ENCODE measurements around the gene KLHDC10. TPM values are rescaled to one million over a fixed set of nuclear protein-coding genes. Genes with fewer than 3 reads are reported as not detected.

KLHDC10 gene
- total and polyA plus RNA-seq, 2 experiments from 2014 or later = 5.5 to 14.7 TPM

GRCh38 chr7:130099331-130099730 is 29.0 kb downstream of the KLHDC10 start:
- Mint-ChIP-seq H3K36me3 (ENCODE audit: low read depth) (no peaks in the 10 kb centered on the region), H3K4me3 (no peak overlapping the region), H3K27me3 (ENCODE audit: insufficient read depth, low read depth, poor library complexity) (no peaks in the 10 kb centered on the region), H3K9me3 (no peaks in the 10 kb centered on the region), H3K27ac (no peak overlapping the region), H3K4me1 (no peaks in the 10 kb centered on the region; the same call in 2 of the 3 replicates)
- Histone ChIP-seq H3K27ac (ENCODE audit: low read depth) (no peak overlapping the region), H3K4me3 (no peak overlapping the region), H2AFZ (no peak overlapping the region), H3K27me3 (ENCODE audit: insufficient read depth) (no peaks in the 10 kb centered on the region), H4K20me1 (replicated peaks; ENCODE audit: insufficient read depth) (peaks cover 11% of the 10 kb centered on the region), H3K4me1 (ENCODE audit: insufficient read depth) (no peaks in the 10 kb centered on the region), H3F3A (replicated peaks; ENCODE audit: low read depth) (no peaks in the 10 kb centered on the region), H3K9me2 (ENCODE audit: insufficient read depth) (no peaks in the 10 kb centered on the region), H3K79me2 (replicated peaks; ENCODE audit: insufficient read depth) (0 out of 2 replicates have a peak, but pooled peaks cover 7% of the 10 kb centered on the region), H3K36me3 (ENCODE audit: insufficient read depth) (no peaks in the 10 kb centered on the region), H3K4me2 (no peak overlapping the region)
- TF ChIP-seq ETS1 (IDR thresholded peaks at IDR 0.05) = no peak
- ATAC-seq (no peak), DNase-seq (ENCODE audit: low spot score) (no peak)

- no peak overlapping the region for H3K4me3 Mint-ChIP-seq
- ATAC-seq = no peak
- 0 out of 2 replicates have a peak, but pooled peaks cover 4% of the 10 kb centered on the region for H4K20me1 ChIP-seq (replicated peaks; ENCODE audit: insufficient read depth)
- TF ChIP-seq JUNB (IDR thresholded peaks at IDR 0.05; ENCODE audit: unreplicated experiment) = no peak
- TF ChIP-seq ZNF331 (CRISPR knock-in tag; IDR thresholded peaks at IDR 0.05; ENCODE audit: low read depth) = no peak
- TF ChIP-seq CREB1 (CRISPR knock-in tag; IDR thresholded peaks at IDR 0.05; ENCODE audit: low read depth) = no peak
- TF ChIP-seq EZH2phosphoT487 (IDR thresholded peaks at IDR 0.05; ENCODE audit: unreplicated experiment) = no peak
- no peak for TF ChIP-seq NANOG (IDR thresholded peaks at IDR 0.05; ENCODE audit: borderline replicate concordance)
- TF ChIP-seq REST (IDR thresholded peaks at IDR 0.05; ENCODE audit: unreplicated experiment) = no peak
- no peak for TF ChIP-seq STAT1 (IDR thresholded peaks at IDR 0.05; ENCODE audit: unreplicated experiment)
- no peak for TF ChIP-seq ZNF114 (CRISPR knock-in tag; IDR thresholded peaks at IDR 0.05)
- TF ChIP-seq CTCF (conservative IDR thresholded peaks at IDR 0.05; ENCODE audit: low read depth in 2 of 2) = no peak
These were observed 32.3 kb downstream of the KLHDC10 start for GRCh38 chr7:130102588-130102987.

More at GRCh38 chr7:130102588-130102987, 32.3 kb downstream of the KLHDC10 start:
- Mint-ChIP-seq H3K4me1 (peaks cover 6% of the 10 kb centered on the region; the same call in 1 of the 3 replicates), H3K27ac (no peak overlapping the region), H3K36me3 (ENCODE audit: low read depth) (no peaks in the 10 kb centered on the region), H3K9me3 (no peaks in the 10 kb centered on the region), H3K27me3 (ENCODE audit: insufficient read depth, low read depth, poor library complexity) (peaks cover 2% of the 10 kb centered on the region)
- Histone ChIP-seq H3K4me1 (ENCODE audit: insufficient read depth) (no peaks in the 10 kb centered on the region), H3K27me3 (ENCODE audit: insufficient read depth) (no peaks in the 10 kb centered on the region), H3K36me3 (ENCODE audit: insufficient read depth) (no peaks in the 10 kb centered on the region), H3K27ac (ENCODE audit: low read depth) (no peak overlapping the region), H3K4me2 (no peak overlapping the region), H2AFZ (no peak overlapping the region), H3K79me2 (replicated peaks; ENCODE audit: insufficient read depth) (no peaks in the 10 kb centered on the region), H3K9me2 (ENCODE audit: insufficient read depth) (no peaks in the 10 kb centered on the region), H3K4me3 (no peak overlapping the region), H3F3A (replicated peaks; ENCODE audit: low read depth) (no peaks in the 10 kb centered on the region)
- no peak for DNase-seq (ENCODE audit: low spot score)
